B cell (primary cell): ENCODE measurements around the gene GLP2R. TPM values are rescaled to one million over a fixed set of nuclear protein-coding genes. Genes with fewer than 3 reads are reported as not detected.

Source experiments
- ATAC-seq: fragments of 200-7000 bp; cut with Tn5 transposase; one replicate; pipeline ENCODE4 v1.10.0; 2021; ENCODE audit warnings: low read depth, mild to moderate bottlenecking, moderate number of reproducible peaks, moderate library complexity
- CTCF ChIA-PET: fragments of 350-600 bp; sonication (Branson Sonifier 250); formaldehyde crosslinking; loops from one replicate; lab custom pipeline; 2021; ENCODE audit warnings: antibody characterized with exemption, inconsistent platforms; lab: Charles Lee
- POLR2A ChIA-PET: fragments of 350-600 bp; sonication (Branson Sonifier 250); formaldehyde crosslinking; loops from one replicate; lab custom pipeline; 2021; ENCODE audit warnings: antibody characterized with exemption; lab: Charles Lee
- DNase-seq: peaks from one replicate; pipeline ENCODE4 v3.0.0; 2013
- H2AFZ ChIP-seq: 2 replicates; pipeline ENCODE4 v1.6.1; 2012; ENCODE audit warnings: mild to moderate bottlenecking, low read depth, low read length; ENCODE audit not compliant: insufficient read depth, poor library complexity, severe bottlenecking
- H3K27ac ChIP-seq, 2 donors: 1 replicate in 1 of 2; 2 replicates in 1 of 2; pipeline ENCODE4 v1.5.1; 2012 to 2013; ENCODE audit warnings: low read length in 2 of 2, mild to moderate bottlenecking in 2 of 2, moderate library complexity in 1 of 2
- H3K27me3 ChIP-seq, 4 experiments: fragments of 200-600 bp in 1 of 4; sonication (generic) in 1 of 4; replicated peaks in 1 of 4; 1 replicate in 2 of 4; 2 replicates in 2 of 4; pipeline versions ENCODE4 v1.6.1 to v1.7.0; 2013 to 2016; ENCODE audit warnings: low read length in 3 of 4, mild to moderate bottlenecking in 2 of 4, mixed read lengths in 1 of 4, moderate library complexity in 1 of 4; ENCODE audit not compliant: insufficient read depth in 4 of 4, control insufficient read depth in 3 of 4; ENCODE audit errors: control extremely low read depth in 1 of 4
- H3K36me3 ChIP-seq, 2 experiments: replicated peaks in 1 of 2; 1 replicate in 1 of 2; 2 replicates in 1 of 2; pipeline versions ENCODE4 v1.6.1 to v1.7.1; 2013; ENCODE audit warnings: low read length in 1 of 2; ENCODE audit not compliant: insufficient read depth in 2 of 2, control insufficient read depth in 1 of 2; ENCODE audit errors: control extremely low read depth in 1 of 2, extremely low read depth in 1 of 2
- H3K4me1 ChIP-seq, 2 donors: fragments of 200-600 bp in 1 of 2; sonication (generic) in 1 of 2; 1 replicate in 1 of 2; 2 replicates in 1 of 2; pipeline versions ENCODE4 v1.5.1 to v1.6.1; 2013 to 2017; ENCODE audit warnings: low read length in 2 of 2; ENCODE audit not compliant: control insufficient read depth in 2 of 2, insufficient read depth in 2 of 2
- H3K4me2 ChIP-seq: replicated peaks from 2 replicates; pipeline ENCODE3; 2012; ENCODE audit warnings: mild to moderate bottlenecking, low read depth, low read length; ENCODE audit not compliant: poor library complexity, severe bottlenecking
- H3K4me3 ChIP-seq, 5 experiments: fragments of 200-600 bp in 1 of 5; sonication (generic) in 1 of 5; 1 replicate in 3 of 5; 2 replicates in 2 of 5; pipeline versions ENCODE4 v1.5.1 to v1.7.0; 2011 to 2016; ENCODE audit warnings: low read length in 4 of 5, mild to moderate bottlenecking in 4 of 5, low read depth in 2 of 5, control low read depth in 1 of 5, moderate library complexity in 1 of 5; ENCODE audit not compliant: insufficient read depth in 1 of 5; ENCODE audit errors: control extremely low read depth in 1 of 5, extremely low read depth in 1 of 5
- H3K79me2 ChIP-seq: fragments of 200-600 bp; sonication (generic); one replicate; pipeline ENCODE4 v1.6.0; 2016; ENCODE audit warnings: low read length; ENCODE audit not compliant: control insufficient read depth, insufficient read depth
- H3K9ac ChIP-seq: fragments of 200-600 bp; sonication (generic); 2 replicates; pipeline ENCODE4 v1.6.1; 2017; ENCODE audit warnings: mild to moderate bottlenecking, low read length, moderate library complexity
- H3K9me3 ChIP-seq, 3 donors: one replicate each; pipeline versions ENCODE4 v1.6.1 to v1.7.1; 2013; ENCODE audit warnings: low read length in 2 of 3; ENCODE audit not compliant: control insufficient read depth in 2 of 3, insufficient read depth in 1 of 3; ENCODE audit errors: control extremely low read depth in 1 of 3
- H4K20me1 ChIP-seq: 2 replicates; pipeline ENCODE4 v1.6.0; 2012; ENCODE audit warnings: mild to moderate bottlenecking, low read length; ENCODE audit not compliant: insufficient read depth, control insufficient read depth, poor library complexity, severe bottlenecking
- H3K27ac Mint-ChIP-seq: one replicate; pipeline ENCODE4 v1.8.0; 2021; ENCODE audit warnings: mixed read lengths
- H3K27me3 Mint-ChIP-seq: one replicate; pipeline ENCODE4 v1.8.0; 2021; ENCODE audit warnings: mixed read lengths
- H3K4me1 Mint-ChIP-seq: one replicate; pipeline ENCODE4 v1.8.0; 2021; ENCODE audit warnings: mixed read lengths
- H3K4me3 Mint-ChIP-seq: one replicate; pipeline ENCODE4 v1.8.0; 2021; ENCODE audit warnings: mixed read lengths
- H3K9me3 Mint-ChIP-seq: one replicate; pipeline ENCODE4 v1.8.0; 2022; ENCODE audit warnings: mixed read lengths; ENCODE audit not compliant: insufficient read depth
- CTCF ChIP-seq: fragments of 200-600 bp; IDR thresholded peaks from one replicate; pipeline ENCODE4 v1.8.0; 2022; ENCODE audit warnings: antibody characterized with exemption, mild to moderate bottlenecking
- EZH2 ChIP-seq: IDR thresholded peaks from 2 replicates; pipeline ENCODE4 v1.6.1; 2012; ENCODE audit warnings: borderline replicate concordance, low read depth, mild to moderate bottlenecking, moderate library complexity, low read length; ENCODE audit not compliant: insufficient read depth, poor library complexity, severe bottlenecking
- WGBS: methylation state at CpG from one replicate; pipeline ENCODE4 v1.1.5; 2013; ENCODE audit warnings: missing lambda C conversion rate; ENCODE audit not compliant: insufficient coverage; 5-methylcytosine and 5-hydroxymethylcytosine counted together
- intact Hi-C: fragments of 100-400 bp; cut with micrococcal nuclease; formaldehyde crosslinking; loops from one replicate; pipeline ENCODE4 v1.10.0; 2022
- polyA plus RNA-seq: library from polyadenylated mRNA; depleted of rRNA; stranded (reverse); fragments of >200 nt; gene quantifications from 2 replicates; pipeline ENCODE4 v1.2.3, GENCODE V29; 2012
- total RNA-seq, 2 donors: library from RNA; stranded (reverse); fragments of 120-200 nt in 1 of 2; gene quantifications; 1 replicate in 1 of 2; 2 replicates in 1 of 2; pipeline versions ENCODE4 v1.2.3 to v1.2.4, GENCODE V29; 2013 to 2022

The GLP2R gene
- total and polyA plus RNA-seq, 2 donors (not counting 1 experiment from before 2014, with no cell fraction given), result not detected

- no peaks in the 10 kb centered on the region for H3K36me3 ChIP-seq
- H3K4me3 ChIP-seq, result no peak overlapping the region
- POLR2A ChIA-PET, result no interaction called here
- peaks cover 29% of the 10 kb centered on the region for H3K27me3 Mint-ChIP-seq
- H2AFZ ChIP-seq, result no peak overlapping the region
- no peak overlapping the region for H3K4me2 ChIP-seq
- no peak overlapping the region for H3K4me3 Mint-ChIP-seq
- H3K27ac Mint-ChIP-seq, result no peak overlapping the region
- no peak overlapping the region for H3K9ac ChIP-seq
- CTCF ChIA-PET, result no interaction called here
- H3K79me2 ChIP-seq, result no peaks in the 10 kb centered on the region
- no peak for DNase-seq
- peaks cover 0 to 3% (median 0%) of the 10 kb centered on the region in 4 experiments for H3K27me3 ChIP-seq
- TF ChIP-seq CTCF (no peak), EZH2 (no peak)
- no peak overlapping the region for H3K27ac ChIP-seq
- no peaks in the 10 kb centered on the region for H4K20me1 ChIP-seq
- WGBS, result 93% methylated on average over 8 of the region's 8 CpGs
- no peaks in the 10 kb centered on the region for H3K9me3 Mint-ChIP-seq
- H3K4me1 ChIP-seq, result no peaks in the 10 kb centered on the region
- no peak for ATAC-seq
- H3K9me3 ChIP-seq, result no peaks in the 10 kb centered on the region
- intact Hi-C loops, result no loop called here
- H3K4me1 Mint-ChIP-seq, result no peaks in the 10 kb centered on the region
These were observed 73.1 kb downstream of the GLP2R start for GRCh38 chr17:9898812-9899211.

- no peaks in the 10 kb centered on the region for H3K4me1 ChIP-seq
- H3K79me2 ChIP-seq, result no peaks in the 10 kb centered on the region
- Mint-ChIP-seq H3K9me3 (no peaks in the 10 kb centered on the region), H3K27ac (no peak overlapping the region), H3K27me3 (peaks cover 29% of the 10 kb centered on the region), H3K4me3 (no peak overlapping the region), H3K4me1 (no peaks in the 10 kb centered on the region)
- no peak overlapping the region for H2AFZ ChIP-seq
- no peaks in the 10 kb centered on the region for H4K20me1 ChIP-seq
- H3K27ac ChIP-seq, result no peak overlapping the region
- peaks cover 0 to 3% (median 0%) of the 10 kb centered on the region in 4 experiments for H3K27me3 ChIP-seq
- H3K36me3 ChIP-seq, result no peaks in the 10 kb centered on the region
- no peak for DNase-seq
- H3K9me3 ChIP-seq, result no peaks in the 10 kb centered on the region
- WGBS, result 86% methylated on average over 15 of the region's 21 CpGs
- H3K4me2 ChIP-seq, result no peak overlapping the region
- no peak overlapping the region for H3K4me3 ChIP-seq
- no peak for TF ChIP-seq EZH2
- no peak for TF ChIP-seq CTCF
- ChIA-PET CTCF (interaction anchor here (0.7 kb wide), 1 partner anchor 26 kb away, joined by 3 read pairs; no protein-coding TSS in a partner anchor), POLR2A (no interaction called here)
- intact Hi-C loops, result no loop called here
- no peak for ATAC-seq
- H3K9ac ChIP-seq, result no peak overlapping the region
These were observed 73.7 kb downstream of the GLP2R start for GRCh38 chr17:9899280-9900043.
